22Rv1 (cell line): ENCODE results near the gene POLR1F.

Experiments
- CTCF ChIP-seq: fragments of 450-650 bp; IDR thresholded peaks from 2 replicates; pipeline ENCODE4 v1.5.1; 2017; ENCODE audit warnings: mild to moderate bottlenecking
- ZFX ChIP-seq: fragments of 450-650 bp; IDR thresholded peaks from 2 replicates; pipeline ENCODE4 v1.6.1; 2017; ENCODE audit warnings: antibody characterized with exemption, borderline replicate concordance

- TF ChIP-seq CTCF (no peak), ZFX (no peak)
Observed at GRCh38 chr7:19648791-19649190, 60.0 kb downstream of the POLR1F start.
